NCI-H1092 (cell line): ENCODE measurements around the gene HPX.
"Not testable (repeated sequence)": the region's sequence is repeated elsewhere in the genome, so short reads cannot be mapped to it uniquely, and the experiment has no call there.

Source experiments
- DNase-seq: peaks from one replicate; lab custom pipeline; 2025; lab: John Stamatoyannopoulos, UW

HPX gene

DNA sequence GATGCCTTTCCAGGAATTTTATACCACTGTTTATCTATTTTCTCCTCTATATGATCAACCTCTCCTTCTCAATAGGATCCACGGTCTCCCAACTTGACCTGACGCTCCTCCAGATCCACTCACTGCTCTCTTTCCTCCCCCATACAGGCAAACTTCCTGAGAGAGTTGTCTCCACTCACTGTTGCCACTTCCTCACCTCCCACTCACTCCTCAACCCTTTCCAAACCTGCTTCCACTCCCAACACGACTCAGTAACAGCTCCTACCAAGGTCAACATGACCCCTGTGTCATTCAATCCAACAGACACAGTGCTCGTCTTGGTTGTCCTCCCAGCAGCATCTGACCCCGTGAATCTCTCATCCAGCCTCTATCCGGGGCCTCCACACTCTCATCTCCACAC, 25.0 kb downstream of the HPX start:
- DNase-seq = no peak

DNA sequence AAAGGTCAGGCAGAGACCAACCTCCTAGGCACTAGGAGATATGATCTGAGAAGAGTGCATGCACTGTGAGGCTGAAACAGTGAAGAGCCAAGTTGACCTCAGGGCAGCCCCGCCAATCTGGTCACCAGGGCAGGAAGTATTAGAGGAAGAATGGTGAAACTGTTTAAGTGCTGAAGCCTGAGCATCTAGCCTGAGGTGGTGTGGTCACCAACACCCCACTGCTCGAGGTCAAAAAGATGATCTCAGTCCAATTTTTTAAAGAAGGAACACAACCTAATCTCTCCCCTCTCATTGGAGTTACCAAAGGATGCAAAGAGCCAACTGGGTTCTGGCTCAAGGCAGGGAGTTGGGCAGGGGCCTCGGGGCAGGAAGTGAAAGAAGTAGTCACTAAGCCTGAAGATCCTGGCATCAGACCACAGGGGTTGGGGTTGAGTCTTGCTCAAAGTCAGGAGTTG, 25.9 kb downstream of the HPX start:
- DNase-seq = no peak

DNA sequence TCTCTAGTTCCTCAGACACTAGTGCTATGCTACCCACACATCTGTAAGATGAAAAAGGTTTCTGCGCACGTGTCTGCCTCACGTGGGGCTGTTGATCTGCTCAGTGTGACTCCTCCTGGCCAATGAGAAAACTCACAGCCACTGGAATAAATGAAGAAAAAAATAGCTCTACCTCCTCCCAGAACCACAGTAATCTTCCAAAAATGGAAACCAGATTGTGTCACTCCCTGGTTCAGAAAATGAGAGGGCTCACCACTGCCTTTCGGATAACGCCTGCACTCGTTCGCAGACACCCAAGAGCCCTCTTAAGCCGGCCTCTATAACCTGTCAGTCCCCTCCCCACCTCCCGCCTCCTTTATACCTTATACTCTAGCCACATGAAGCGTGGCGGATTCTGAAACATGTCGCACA, 27.0 kb downstream of the HPX start:
- no peak for DNase-seq

DNA sequence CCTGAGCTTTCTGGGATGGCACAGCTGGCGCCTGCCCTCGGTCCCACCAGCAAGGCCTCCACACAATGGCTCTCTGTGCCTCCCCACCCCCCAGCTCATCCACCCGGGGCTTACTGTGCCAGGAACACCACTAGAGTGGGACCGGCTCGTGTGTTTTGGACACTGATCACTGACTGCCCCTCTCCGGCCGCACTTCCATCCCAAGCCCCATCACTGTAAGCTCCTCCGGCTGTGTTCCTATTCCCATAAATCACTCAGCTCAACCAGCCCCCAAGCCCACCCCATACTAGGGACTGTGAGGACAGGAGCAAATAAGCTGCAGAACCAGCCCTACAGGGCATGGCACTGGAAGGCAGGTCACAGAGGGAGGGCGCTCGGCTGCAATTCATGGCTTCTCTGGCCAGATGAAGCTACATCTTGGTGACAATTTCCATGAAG, 29.2 kb downstream of the HPX start:
- DNase-seq = no peak

DNA sequence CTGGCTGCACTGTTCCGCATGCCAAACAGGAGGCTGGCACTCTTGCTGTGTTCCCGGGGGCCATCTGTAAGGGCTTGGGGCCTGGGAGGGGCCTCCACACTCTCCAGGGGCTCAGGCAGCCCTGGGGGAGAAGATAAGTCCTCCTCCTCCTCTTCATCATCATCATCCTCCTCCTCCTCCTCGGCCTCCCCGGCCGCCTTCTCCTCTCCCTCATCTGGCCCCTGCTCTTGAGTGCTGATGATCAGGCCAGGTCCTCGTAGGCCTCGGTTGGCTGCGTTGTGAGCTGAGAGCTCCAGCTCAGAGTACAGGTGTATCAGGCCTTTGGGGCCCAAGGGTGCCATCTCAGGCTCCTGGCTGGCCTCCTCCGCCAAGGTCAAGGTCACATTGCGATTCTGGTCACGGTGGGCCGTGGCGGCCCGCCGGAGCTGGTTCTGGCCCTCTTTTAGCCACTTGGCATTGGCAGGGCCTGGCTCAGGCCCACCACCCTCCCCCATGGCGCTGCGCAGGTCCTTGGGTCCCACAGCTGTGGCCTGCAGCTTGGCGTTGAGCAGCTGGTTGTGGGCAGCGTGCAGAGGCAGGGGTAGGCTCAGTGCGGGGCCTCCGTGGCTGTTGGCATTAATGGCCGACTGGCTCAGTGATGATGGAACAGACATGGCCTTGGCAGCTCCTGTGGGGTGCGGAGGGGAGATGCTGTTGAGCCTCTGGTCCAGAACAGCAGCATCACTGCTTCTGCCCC, 29.9 kb downstream of the HPX start:
- DNase-seq = no peak

DNA sequence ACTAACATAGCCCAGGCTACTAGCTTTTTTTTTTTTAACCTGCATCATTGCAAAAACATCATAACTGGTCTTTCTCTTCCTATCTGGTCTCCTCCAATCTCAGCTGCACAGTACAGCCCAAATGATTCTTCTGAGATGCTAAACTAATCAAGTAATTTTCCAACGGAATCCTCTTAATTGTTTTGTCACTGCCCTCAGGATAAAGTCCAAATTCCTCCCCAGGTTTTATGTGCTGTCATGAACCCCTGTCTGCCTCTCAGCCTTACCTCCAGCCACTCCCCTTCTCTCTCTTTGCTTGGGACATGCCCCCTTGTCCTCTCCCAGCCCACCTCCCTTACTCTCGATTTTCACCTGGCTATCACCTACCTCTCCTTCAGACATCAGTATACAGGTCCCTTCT, 34.4 kb downstream of the HPX start:
- DNase-seq = no peak

DNA sequence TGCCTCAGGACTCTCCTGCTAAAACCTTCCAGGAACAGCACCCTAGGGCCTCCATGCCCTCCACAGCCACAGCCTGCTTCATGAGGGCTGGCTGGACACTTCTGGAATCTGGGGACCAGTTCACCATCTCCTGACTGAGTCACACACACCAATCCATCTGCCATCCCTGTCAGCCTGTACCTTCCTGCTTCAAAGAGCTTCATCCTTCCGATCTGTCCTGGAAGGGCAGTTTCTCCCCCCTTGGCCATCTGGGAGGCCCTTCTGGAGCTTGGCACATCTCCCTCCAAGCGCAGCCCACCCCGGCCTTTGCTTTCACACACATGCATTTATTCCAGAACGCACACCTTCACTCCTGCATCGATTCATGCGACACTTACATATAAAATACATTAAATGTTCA, 34.9 kb downstream of the HPX start:
- no peak for DNase-seq

DNA sequence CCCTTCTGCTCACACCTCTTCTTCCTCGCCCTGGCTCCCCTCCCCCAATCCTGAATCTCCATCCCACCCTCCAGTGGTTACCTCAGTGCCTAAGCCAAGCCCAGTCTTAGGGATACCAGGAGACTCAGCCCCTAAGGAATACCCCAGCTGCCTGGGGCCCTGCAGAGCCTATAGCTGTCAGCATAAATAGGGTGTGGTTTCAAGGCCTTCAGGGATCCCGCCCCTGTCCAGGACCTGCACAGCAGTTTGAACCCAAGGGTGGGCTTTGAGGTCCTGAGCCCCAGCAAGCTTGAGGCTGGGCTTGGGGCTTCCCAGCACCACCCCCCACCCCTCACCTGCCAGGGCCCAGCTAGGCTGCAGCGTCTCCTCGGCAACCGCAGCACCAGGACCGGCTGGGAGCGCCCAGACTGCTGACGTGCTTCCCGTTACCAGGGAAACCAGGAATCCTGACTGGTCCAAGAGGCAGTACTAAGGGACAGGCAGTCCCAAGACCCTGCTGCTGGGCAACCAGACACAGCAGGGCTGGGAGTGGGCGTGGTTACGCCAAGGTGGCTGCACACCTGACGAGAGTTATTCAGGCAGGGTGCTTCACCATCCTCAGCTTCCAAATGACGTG, 35.6 kb downstream of the HPX start:
- DNase-seq = no peak

DNA sequence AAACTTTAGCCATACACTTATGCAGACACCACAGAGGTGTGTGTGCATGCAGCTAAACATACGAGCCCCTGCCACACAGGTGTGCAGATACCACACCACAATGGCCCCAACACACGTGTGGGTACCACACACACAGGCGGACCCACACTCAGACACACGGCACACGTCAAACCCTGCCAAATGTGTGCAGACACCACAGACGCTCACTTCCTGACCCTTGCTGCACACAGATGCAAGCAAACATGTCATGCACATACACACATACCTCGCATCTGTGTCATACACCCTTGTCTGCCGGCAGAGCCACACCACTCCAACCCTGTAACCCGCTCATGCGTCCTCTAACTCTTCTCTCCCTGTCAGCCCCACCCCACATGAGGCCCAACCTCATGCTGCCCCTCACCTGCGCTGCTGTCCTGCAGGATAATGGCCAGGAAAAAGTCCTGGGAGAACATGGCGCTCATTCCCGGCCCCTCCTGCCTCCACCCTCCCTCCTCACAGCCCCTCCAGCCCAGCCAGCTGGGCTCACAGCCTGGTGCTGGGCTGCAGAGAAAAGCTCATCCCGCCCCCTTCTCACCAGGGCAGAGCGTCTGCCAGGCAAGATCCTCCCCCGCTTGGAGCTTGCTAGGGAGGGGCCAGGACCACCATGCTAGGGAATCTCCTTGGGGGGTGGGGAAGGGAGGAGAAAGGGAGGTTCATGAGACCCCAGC, 36.3 kb downstream of the HPX start:
- DNase-seq = no peak

DNA sequence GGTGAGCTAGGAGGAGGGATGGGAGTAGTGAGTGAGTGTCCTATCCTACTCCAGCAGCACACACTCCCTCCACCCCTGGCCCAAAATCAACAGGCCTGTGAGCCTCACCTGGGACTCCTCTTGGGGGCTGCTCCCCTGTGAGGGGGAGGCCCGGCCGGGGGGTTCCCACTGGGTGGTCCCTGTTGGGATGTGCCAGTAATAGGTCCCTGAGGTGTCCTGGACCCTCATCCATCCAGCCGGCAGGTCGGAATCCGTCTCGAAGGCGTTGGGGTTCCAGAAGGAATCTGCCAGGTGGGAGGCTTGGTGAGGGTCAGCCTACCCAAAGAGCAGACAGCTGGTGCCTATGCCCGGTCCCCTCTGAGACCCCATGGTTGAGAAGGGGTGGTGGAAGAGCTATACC, 37.2 kb downstream of the HPX start:
- no peak for DNase-seq

DNA sequence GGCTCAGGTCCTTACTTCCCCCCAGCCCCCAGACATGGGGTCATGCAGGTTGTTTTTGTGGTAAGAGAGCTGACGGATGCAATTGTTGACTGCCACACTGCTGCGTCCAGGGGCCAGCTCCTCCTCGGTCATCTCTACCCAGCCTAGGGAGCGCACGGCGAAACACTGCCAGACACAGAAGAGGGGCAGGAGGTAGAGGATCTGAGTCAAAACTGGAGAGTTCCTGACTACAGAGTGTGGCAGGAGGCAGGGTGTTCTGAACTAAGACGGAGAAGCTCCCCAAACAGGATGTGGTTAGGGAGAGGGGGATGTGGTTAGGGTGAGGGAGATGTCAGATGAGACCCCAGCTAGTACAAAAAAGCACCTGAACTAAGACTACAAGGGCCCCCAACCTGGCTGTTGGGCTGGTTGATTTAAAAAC, 38.2 kb downstream of the HPX start:
- DNase-seq = no peak

DNA sequence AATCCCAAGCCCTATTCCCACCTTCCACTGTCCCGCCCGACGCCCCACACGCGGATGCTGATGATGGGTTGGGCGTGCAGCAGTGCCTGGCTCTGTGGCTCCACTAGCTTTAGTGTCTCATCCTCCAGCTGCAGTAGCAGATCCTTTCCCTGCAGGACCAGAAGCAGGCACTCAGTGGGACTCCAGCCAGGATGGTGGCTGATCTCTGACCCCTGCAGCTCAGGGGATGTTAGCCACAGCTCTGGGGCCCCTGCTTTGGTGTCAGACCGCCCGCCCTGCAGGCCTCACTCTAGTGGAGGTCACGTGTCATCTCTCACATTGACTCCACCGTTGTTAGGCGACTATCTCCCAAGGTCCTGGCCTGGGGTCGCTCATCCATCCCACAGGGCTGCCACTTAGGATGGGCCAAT, 38.7 kb downstream of the HPX start:
- no peak for DNase-seq

DNA sequence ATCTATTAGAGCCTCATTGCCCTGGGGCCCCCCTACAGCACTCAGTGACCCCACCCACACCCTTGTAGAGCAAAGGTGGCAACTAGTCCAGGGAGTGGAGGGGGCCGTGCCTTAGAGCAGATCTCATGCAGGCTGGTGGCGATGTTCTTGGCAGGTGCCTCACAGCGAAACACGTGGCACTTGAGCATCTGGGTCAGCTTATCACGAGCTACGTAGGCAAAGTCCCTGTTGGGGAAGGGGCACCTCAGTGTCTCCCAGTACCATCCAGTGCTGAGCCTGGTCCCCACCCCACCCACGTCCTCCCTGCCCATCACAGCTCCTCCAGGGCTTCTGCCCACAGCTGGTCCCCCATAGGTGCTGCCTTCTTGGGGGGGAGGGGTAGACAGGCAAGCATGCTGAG, 39.3 kb downstream of the HPX start:
- DNase-seq = no peak

DNA sequence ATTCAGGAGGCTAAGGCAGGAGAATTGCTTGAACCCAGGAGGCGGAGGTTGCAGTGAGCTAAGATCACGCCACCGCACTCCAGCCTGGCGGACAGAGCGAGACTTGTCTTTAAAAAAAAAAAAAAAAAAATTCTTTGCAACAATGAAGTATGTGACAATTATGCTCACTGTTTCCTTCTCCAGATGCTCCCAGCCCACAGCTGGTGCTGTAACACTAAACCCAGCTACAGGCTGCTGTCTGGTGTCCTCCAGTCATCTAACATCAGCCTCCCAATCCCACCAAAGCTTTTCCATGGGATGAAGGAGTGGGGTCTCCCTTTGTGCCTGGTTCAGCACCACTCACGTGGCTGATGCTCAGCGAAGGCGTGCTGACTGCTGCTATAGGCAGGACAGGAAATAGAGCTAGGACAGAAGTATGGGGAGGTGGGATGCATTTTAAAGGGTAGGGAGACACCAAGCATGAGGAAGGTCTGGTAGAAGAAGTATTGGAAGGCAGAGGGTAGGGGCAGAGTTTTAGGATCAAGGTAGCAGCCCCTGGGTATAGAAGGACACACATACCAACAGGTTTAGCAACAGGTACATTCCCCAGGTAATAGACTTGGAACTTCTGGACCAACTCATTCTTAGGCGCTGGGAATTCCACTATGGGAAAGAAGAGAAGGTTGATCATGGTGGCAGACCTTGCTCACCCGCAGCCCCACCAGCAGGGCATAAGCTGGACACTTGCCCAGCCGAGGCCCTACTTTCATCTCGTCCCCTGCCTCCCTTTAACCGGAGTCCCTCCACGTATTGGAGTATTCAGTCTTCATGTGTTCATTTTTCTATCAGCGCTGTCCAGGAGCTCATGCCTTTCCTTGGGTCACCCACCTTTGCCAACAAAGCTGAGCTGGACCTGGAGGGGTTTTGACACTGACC, 40.1 kb downstream of the HPX start:
- no peak for DNase-seq

DNA sequence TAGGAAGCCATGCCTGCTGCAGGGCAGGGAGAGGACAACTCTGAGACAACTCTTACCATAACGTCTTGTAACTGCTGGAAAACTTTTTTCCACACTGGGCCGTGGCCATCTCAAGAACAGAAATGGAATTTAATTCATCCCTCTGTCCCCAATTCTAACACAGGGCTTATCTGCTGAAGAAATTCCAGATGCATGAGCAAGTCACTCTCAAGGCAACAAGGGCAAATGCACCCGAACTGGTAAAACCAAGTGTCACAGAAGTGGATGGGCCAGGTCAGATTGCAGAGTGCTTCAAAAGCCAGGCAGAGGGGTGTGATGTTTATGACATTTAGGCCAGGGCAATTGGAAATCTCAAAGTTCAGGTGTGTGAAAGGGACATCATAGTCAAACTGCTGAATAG, 43.2 kb downstream of the HPX start:
- DNase-seq = no peak

DNA sequence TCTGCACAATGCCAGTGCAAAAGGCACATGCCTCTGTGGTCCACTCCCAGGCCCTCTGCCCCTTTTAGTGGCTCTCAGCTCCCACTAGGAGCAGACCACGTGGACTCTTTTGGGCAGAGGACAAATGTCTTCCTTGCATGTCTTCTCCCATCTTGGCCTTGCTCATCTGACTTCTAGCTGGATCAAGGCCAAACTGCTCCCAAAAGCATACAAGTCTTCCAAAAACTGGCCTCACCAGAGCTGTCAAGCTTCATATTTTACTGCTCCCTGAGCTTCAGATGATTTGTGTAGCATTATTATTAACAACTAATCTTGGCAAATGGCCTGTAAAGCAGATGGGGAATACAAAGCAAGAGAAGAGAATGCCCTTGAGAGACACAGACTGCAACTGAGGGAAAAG, 43.6 kb downstream of the HPX start:
- no peak for DNase-seq

DNA sequence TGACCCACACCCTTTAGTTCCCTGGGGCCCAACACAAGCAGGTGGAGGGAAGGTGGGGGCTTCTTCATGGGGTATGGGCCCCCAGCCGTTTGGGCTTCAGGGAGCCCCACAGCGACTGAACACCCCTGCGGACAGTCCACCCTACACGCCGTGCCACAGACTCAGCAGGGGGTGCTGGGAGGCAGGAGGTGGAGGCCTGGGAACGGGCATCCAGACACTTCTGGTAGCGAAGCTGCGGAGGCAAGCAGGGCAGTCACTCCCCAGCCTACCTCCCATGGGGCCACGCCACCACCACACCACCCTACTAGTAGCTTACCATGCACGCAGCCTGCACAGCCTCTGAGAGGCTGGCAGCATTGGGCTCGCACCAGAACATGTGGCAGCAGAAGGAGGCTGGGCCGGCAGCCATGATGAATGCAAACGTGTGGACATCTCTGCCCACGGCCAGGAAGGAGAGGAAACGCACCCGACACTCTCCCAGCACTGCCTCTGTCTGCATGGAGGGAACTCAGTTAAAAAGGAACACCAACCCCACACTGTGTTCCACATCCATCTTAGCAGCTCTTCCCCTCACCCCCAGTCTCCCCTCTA, 45.2 kb downstream of the HPX start:
- DNase-seq = no peak

DNA sequence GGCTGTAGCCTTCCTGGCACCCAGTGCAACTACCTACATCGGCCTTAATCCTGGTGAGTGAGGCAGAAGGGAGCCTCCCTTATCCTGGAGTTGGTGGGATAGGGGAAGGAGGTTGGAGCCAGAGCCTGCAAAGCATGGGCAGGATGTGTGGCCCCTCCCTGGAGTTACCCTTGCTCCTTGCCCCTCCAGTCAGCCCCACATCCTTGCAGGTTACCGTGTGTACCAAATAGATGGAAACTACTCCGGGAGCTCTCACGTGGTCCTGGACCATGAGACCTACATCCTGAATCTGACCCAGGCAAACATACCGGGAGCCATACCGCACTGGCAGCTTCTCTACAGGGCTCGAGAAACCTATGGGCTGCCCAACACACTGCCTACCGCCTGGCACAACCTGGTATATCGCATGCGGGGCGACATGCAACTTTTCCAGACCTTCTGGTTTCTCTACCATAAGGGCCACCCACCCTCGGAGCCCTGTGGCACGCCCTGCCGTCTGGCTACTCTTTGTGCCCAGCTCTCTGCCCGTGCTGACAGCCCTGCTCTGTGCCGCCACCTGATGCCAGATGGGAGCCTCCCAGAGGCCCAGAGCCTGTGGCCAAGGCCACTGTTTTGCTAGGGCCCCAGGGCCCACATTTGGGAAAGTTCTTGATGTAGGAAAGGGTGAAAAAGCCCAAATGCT, 46.7 kb downstream of the HPX start:
- DNase-seq = no peak

DNA sequence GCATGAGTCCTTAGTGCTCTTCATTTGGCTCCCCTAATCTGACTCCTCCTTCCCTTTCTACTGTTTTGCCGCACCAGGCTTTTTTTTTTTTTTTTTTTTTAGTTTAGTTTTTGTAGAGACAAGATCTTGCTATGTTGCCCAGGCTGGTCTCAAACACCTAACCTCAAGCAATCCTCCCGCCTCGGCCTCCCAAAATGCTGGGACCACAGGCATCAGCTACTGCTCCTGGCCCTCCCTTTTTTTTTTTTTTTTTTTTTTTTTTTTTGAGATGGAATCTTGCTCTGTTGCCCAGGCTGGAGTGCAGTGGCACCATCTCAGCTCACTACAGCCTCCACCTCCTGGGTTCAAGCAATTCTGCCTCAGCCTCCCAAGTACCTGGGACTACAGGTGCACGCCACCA, 48.5 kb downstream of the HPX start:
- not testable (repeated sequence) for DNase-seq

DNA sequence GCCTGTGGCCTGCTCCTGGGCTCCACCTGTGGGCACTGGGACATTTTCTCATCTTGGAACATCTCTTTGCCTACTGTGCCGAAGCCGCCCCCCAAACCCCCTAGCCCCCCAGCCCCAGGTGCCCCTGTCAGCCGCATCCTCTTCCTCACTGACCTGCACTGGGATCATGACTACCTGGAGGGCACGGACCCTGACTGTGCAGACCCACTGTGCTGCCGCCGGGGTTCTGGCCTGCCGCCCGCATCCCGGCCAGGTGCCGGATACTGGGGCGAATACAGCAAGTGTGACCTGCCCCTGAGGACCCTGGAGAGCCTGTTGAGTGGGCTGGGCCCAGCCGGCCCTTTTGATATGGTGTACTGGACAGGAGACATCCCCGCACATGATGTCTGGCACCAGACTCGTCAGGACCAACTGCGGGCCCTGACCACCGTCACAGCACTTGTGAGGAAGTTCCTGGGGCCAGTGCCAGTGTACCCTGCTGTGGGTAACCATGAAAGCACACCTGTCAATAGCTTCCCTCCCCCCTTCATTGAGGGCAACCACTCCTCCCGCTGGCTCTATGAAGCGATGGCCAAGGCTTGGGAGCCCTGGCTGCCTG, 49.2 kb downstream of the HPX start:
- DNase-seq = no peak
